Neural cell (in vitro differentiated cells): Measurements from ENCODE around the gene WRAP53. TPM values are rescaled to one million over a fixed set of nuclear protein-coding genes. Genes with fewer than 3 reads are reported as not detected.
A peak's percentile ranks its signal among the peaks of the same experiment; 100 is the strongest.

Source experiments
- H2AFZ ChIP-seq: fragments of 200-600, 300-800 bp; sonication (generic), shearing (Covaris generic); 2 replicates; pipeline ENCODE4 v1.6.0; 2014; ENCODE audit warnings: low read depth, mild to moderate bottlenecking, antibody characterized with exemption, low read length, moderate library complexity
- H3F3A ChIP-seq: fragments of 200-600 bp; shearing (Covaris generic); 2 replicates; pipeline ENCODE4 v1.6.1; 2016; ENCODE audit warnings: mild to moderate bottlenecking, moderate library complexity, mixed read lengths, antibody characterized with exemption, low read length; ENCODE audit not compliant: insufficient read depth, poor library complexity, severe bottlenecking
- H3K27ac ChIP-seq: fragments of 200-600, 300-800 bp; sonication (generic), shearing (Covaris generic); 2 replicates; pipeline ENCODE4 v1.5.1; 2014; ENCODE audit warnings: mild to moderate bottlenecking, low read length, moderate library complexity
- H3K27me3 ChIP-seq: fragments of 300-800, 200-600 bp; sonication (generic), shearing (Covaris generic); 2 replicates; pipeline ENCODE4 v1.6.0; 2014; ENCODE audit warnings: mild to moderate bottlenecking, low read depth, low read length, moderate library complexity; ENCODE audit not compliant: insufficient read depth
- H3K36me3 ChIP-seq: fragments of 300-800, 200-600 bp; sonication (generic), shearing (Covaris generic); 2 replicates; pipeline ENCODE4 v1.5.1; 2014; ENCODE audit warnings: mild to moderate bottlenecking, antibody characterized with exemption, low read length, moderate library complexity; ENCODE audit not compliant: insufficient read depth
- H3K4me2 ChIP-seq: fragments of 300-800, 200-600 bp; sonication (generic), shearing (Covaris generic); 2 replicates; pipeline ENCODE4 v1.6.0; 2014; ENCODE audit warnings: mild to moderate bottlenecking, low read length
- H3K4me3 ChIP-seq: fragments of 300-800, 200-600 bp; sonication (generic), shearing (Covaris generic); 2 replicates; pipeline ENCODE4 v1.5.1; 2014; ENCODE audit warnings: mild to moderate bottlenecking, low read length, moderate library complexity
- H3K79me2 ChIP-seq: fragments of 200-600 bp; shearing (Covaris generic); replicated peaks from 2 replicates; pipeline ENCODE4 v1.6.0; 2014; ENCODE audit warnings: mild to moderate bottlenecking, low read length, moderate library complexity; ENCODE audit not compliant: insufficient read depth
- H3K9ac ChIP-seq: fragments of 300-800, 200-600 bp; sonication (generic), shearing (Covaris generic); 2 replicates; pipeline ENCODE4 v1.6.1; 2016; ENCODE audit warnings: mild to moderate bottlenecking, low read length, mixed read lengths
- H3K9me2 ChIP-seq: fragments of 200-600 bp; shearing (Covaris generic); 2 replicates; pipeline ENCODE4 v1.6.1; 2016; ENCODE audit warnings: mild to moderate bottlenecking, low read length, mixed read lengths; ENCODE audit not compliant: insufficient read depth
- H3K9me3 ChIP-seq: fragments of 200-600, 300-800 bp; sonication (generic), shearing (Covaris generic); 2 replicates; pipeline ENCODE4 v1.6.1; 2016; ENCODE audit warnings: mild to moderate bottlenecking, mixed run types, low read length, moderate library complexity, mixed read lengths
- H4K20me1 ChIP-seq: fragments of 200-600 bp; shearing (Covaris generic); 2 replicates; pipeline ENCODE4 v1.6.1; 2016; ENCODE audit warnings: mild to moderate bottlenecking, mixed run types; ENCODE audit not compliant: insufficient read depth
- EP300 ChIP-seq: fragments of 450-650 bp; conservative IDR thresholded peaks from 2 replicates; pipeline ENCODE4 v1.6.1; 2014; ENCODE audit warnings: antibody characterized with exemption, mild to moderate bottlenecking, moderate library complexity; ENCODE audit not compliant: poor library complexity, severe bottlenecking
- EZH2 ChIP-seq: fragments of 200-600, 300-800 bp; shearing (Covaris generic), sonication (generic); IDR thresholded peaks from 2 replicates; pipeline ENCODE4 v1.6.1; 2014; ENCODE audit warnings: antibody characterized with exemption, low read length, borderline replicate concordance, mild to moderate bottlenecking; ENCODE audit not compliant: insufficient read depth, poor library complexity, severe bottlenecking
- MXI1 ChIP-seq: fragments of 450-650 bp; conservative IDR thresholded peaks from 2 replicates; pipeline ENCODE4 v1.6.1; 2014; ENCODE audit warnings: antibody characterized with exemption, mild to moderate bottlenecking; ENCODE audit not compliant: poor library complexity, severe bottlenecking
- POLR2AphosphoS5 ChIP-seq: IDR thresholded peaks from 2 replicates; pipeline ENCODE4 v1.6.1; 2012
- RAD21 ChIP-seq: fragments of 450-650 bp; conservative IDR thresholded peaks from 2 replicates; pipeline ENCODE4 v1.6.1; 2014; ENCODE audit warnings: antibody characterized with exemption, mild to moderate bottlenecking, moderate library complexity
- SMC3 ChIP-seq: fragments of 450-650 bp; conservative IDR thresholded peaks from 2 replicates; pipeline ENCODE4 v1.6.1; 2014; ENCODE audit warnings: antibody characterized with exemption, mild to moderate bottlenecking, moderate library complexity; ENCODE audit not compliant: poor library complexity
- TAF1 ChIP-seq: IDR thresholded peaks from 2 replicates; pipeline ENCODE4 v1.6.1; 2012; ENCODE audit warnings: low read depth
- polyA plus RNA-seq: library from polyadenylated mRNA; depleted of rRNA; stranded (reverse); fragments of >200 nt; gene quantifications from 2 replicates; pipeline ENCODE4 v1.2.3, GENCODE V29; 2014
- TF ChIP-seq, protein P1 (sequence below): IDR thresholded peaks from 2 replicates; pipeline ENCODE4 v1.6.1; 2012; ENCODE audit warnings: borderline replicate concordance
- TF ChIP-seq, protein P2 (sequence below): fragments of 450-650 bp; IDR thresholded peaks from 2 replicates; pipeline ENCODE4 v1.5.1; 2014; ENCODE audit warnings: antibody characterized with exemption, mild to moderate bottlenecking, moderate library complexity; ENCODE audit not compliant: poor library complexity, severe bottlenecking

WRAP53 gene
- polyA plus RNA-seq, 1 donor from 2014 or later: 20.1 TPM

DNA sequence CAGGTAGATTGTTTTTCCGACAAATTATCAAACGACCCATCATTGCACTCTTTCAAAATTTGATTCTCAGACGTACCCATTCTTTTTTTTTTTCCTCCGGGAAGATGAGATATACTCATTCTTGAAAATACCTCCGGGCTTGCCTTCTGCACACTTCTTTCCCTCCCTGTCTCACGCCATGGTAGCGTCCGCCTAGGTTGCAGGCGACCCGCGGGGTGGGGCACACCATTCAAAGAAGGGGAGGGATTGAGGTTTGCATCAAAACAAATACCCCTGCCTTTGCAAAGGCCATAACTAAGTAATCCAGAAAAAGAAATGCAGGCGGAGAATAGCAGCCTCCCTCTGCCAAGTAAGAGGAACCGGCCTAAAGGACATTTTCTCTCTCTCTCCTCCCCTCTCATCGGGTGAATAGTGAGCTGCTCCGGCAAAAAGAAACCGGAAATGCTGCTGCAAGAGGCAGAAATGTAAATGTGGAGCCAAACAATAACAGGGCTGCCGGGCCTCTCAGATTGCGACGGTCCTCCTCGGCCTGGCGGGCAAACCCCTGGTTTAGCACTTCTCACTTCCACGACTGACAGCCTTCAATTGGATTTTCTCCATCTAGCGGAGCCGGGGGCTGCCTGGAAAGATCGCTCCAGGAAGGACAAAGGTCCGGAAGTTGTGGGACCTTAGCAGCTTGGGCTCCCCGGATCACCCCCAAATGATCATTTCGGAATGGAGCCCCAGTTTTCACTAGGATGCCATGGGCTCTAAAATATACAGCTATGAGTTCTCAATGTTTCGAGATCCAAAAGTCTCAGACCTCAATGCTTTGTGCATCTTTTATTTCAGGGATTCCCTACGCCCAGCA is 1.8 kb upstream of the WRAP53 start:
- peak overlapping the region; percentile 41 for H2AFZ ChIP-seq
- H3K79me2 ChIP-seq: peaks cover 43% of the 10 kb centered on the region
- H3F3A ChIP-seq: peaks cover 5% of the 10 kb centered on the region

DNA sequence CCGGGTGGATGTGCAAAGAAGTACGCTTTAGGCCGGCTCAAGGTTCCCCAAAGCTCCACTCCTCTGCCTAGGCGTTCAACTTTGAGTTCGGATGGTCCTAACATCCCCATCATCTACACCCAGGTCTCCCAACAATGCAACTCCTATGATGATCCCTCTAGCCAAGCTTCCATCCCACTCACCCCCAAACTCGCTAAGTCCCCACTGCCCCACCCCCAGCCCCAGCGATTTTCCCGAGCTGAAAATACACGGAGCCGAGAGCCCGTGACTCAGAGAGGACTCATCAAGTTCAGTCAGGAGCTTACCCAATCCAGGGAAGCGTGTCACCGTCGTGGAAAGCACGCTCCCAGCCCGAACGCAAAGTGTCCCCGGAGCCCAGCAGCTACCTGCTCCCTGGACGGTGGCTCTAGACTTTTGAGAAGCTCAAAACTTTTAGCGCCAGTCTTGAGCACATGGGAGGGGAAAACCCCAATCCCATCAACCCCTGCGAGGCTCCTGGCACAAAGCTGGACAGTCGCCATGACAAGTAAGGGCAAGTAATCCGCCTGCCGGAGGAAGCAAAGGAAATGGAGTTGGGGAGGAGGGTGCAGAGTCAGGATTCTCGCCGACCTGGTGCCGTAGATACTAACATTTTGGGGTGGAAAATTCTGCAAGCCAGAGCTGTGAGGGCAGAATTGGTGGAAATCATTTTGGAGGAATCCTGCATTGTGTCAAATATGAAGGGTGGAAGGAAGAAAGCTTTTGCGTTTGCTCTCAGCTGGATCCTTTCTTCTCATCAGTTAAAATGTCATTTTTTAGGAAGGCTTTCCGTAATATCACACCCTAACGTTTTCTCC is 987 bp upstream of the WRAP53 start, which contains the start of gene TP53:
TP53 (minus strand) TSS at position 419 of the 836 bp plus-strand sequence. CDS start 10,896 bp downstream, outside the sequence.
- H4K20me1 ChIP-seq: no peaks in the 10 kb centered on the region
- H3K9ac ChIP-seq: peak within 1 kb of the TSS; percentile 98
- peak within 1 kb of the TSS; percentile 100 for H3K27ac ChIP-seq
- peaks cover 43% of the 10 kb centered on the region for H3K79me2 ChIP-seq
- peaks cover 5% of the 10 kb centered on the region for H3F3A ChIP-seq
- H3K36me3 ChIP-seq: no peaks in the 10 kb centered on the region
- H3K9me3 ChIP-seq: no peaks in the 10 kb centered on the region
- H3K4me2 ChIP-seq: peak within 1 kb of the TSS; percentile 94
- peak within 1 kb of the TSS; percentile 51 for H2AFZ ChIP-seq
- H3K9me2 ChIP-seq: no peaks in the 10 kb centered on the region
- no peaks in the 10 kb centered on the region for H3K27me3 ChIP-seq
- peak within 1 kb of the TSS; percentile 96 for H3K4me3 ChIP-seq
- TF ChIP-seq TAF1 (peak; percentile 89), MXI1 (peak; percentile 95), SMC3 (no peak), POLR2AphosphoS5 (peak; percentile 80), EZH2 (no peak)
- TF ChIP-seq, protein P1, sequence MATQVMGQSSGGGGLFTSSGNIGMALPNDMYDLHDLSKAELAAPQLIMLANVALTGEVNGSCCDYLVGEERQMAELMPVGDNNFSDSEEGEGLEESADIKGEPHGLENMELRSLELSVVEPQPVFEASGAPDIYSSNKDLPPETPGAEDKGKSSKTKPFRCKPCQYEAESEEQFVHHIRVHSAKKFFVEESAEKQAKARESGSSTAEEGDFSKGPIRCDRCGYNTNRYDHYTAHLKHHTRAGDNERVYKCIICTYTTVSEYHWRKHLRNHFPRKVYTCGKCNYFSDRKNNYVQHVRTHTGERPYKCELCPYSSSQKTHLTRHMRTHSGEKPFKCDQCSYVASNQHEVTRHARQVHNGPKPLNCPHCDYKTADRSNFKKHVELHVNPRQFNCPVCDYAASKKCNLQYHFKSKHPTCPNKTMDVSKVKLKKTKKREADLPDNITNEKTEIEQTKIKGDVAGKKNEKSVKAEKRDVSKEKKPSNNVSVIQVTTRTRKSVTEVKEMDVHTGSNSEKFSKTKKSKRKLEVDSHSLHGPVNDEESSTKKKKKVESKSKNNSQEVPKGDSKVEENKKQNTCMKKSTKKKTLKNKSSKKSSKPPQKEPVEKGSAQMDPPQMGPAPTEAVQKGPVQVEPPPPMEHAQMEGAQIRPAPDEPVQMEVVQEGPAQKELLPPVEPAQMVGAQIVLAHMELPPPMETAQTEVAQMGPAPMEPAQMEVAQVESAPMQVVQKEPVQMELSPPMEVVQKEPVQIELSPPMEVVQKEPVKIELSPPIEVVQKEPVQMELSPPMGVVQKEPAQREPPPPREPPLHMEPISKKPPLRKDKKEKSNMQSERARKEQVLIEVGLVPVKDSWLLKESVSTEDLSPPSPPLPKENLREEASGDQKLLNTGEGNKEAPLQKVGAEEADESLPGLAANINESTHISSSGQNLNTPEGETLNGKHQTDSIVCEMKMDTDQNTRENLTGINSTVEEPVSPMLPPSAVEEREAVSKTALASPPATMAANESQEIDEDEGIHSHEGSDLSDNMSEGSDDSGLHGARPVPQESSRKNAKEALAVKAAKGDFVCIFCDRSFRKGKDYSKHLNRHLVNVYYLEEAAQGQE: peak; percentile 89
- TF ChIP-seq, protein P2, sequence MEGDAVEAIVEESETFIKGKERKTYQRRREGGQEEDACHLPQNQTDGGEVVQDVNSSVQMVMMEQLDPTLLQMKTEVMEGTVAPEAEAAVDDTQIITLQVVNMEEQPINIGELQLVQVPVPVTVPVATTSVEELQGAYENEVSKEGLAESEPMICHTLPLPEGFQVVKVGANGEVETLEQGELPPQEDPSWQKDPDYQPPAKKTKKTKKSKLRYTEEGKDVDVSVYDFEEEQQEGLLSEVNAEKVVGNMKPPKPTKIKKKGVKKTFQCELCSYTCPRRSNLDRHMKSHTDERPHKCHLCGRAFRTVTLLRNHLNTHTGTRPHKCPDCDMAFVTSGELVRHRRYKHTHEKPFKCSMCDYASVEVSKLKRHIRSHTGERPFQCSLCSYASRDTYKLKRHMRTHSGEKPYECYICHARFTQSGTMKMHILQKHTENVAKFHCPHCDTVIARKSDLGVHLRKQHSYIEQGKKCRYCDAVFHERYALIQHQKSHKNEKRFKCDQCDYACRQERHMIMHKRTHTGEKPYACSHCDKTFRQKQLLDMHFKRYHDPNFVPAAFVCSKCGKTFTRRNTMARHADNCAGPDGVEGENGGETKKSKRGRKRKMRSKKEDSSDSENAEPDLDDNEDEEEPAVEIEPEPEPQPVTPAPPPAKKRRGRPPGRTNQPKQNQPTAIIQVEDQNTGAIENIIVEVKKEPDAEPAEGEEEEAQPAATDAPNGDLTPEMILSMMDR: no peak

More for the DNA sequence above, 1.8 kb upstream of the WRAP53 start:
- Histone ChIP-seq H3K9me3 (no peaks in the 10 kb centered on the region), H4K20me1 (no peaks in the 10 kb centered on the region), H3K36me3 (no peaks in the 10 kb centered on the region), H3K9ac (peak overlapping the region; percentile 98), H3K27me3 (no peaks in the 10 kb centered on the region), H3K9me2 (no peaks in the 10 kb centered on the region), H3K27ac (peak overlapping the region; percentile 100), H3K4me3 (peak overlapping the region; percentile 96), H3K4me2 (peak overlapping the region; percentile 79)
- TF ChIP-seq RAD21: peak; percentile 19
- TF ChIP-seq, protein P1: peak; percentile 93
- TF ChIP-seq, protein P2: no peak
- TF ChIP-seq MXI1: no peak
- peak; percentile 99 for TF ChIP-seq POLR2AphosphoS5
- peak; percentile 23 for TF ChIP-seq EP300
- no peak for TF ChIP-seq EZH2
- peak; percentile 81 for TF ChIP-seq TAF1
